ENCODE data around the gene RUNX2.

DNA sequence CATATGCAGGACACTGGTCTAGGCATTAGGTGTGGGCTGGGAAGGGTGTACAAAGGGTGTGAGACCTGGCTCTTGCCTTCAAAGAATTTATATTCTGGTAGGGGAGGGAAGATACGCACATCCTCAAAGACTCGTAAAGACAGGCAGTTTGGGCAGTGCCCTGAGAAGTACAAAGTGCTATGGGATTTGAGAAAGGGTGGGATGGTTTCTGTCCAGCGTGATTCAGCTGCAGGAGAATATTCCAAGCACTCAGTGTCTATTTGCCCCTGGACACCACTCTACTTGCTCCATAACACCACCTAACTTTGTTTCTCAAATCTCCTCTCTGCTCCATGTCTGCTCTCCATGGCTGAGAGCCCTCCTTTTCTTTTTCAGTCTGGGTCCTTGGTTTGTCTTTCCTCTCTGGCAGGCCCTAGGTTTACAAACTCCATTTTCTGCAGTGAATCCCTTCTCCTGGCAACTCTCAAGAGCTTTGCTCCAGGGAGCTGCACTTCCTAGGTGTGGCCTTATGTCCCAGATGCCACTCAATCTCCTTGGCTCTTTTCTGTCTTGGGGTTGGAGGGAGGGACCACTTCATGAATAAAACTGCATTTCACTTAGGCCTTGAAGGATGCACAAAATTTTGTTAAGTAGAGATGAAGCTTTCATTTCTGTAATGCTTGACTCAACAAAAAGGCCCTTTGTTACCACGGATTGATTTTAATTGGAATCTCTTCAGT is 377.2 kb downstream of the RUNX2 start:
- no peak for TF ChIP-seq EZH2phosphoT487 (IDR thresholded peaks at IDR 0.05; ENCODE audit: insufficient read depth, low read depth)
- TF ChIP-seq EZH2 (IDR thresholded peaks at IDR 0.05; ENCODE audit: insufficient read depth, poor library complexity, severe bottlenecking) = no peak
